DMS153 (cell line): ENCODE results near the gene CCDC82.
"Not testable (repeated sequence)": the region's sequence is repeated elsewhere in the genome, so short reads cannot be mapped to it uniquely, and the experiment has no call there.

Experiments used
- DNase-seq: peaks from one replicate; lab custom pipeline; 2025; lab: John Stamatoyannopoulos, UW

CCDC82 gene

GRCh38 chr11:96389720-96390487 is at the start of gene CCDC82, which contains the start of gene JRKL:
Gene CCDC82 (minus strand): TSS chr11:96389912. CDS start chr11:96384747, 5,165 bp downstream.
Gene JRKL (plus strand): TSS chr11:96390013. CDS start chr11:96390650, 637 bp downstream.
- peak; percentile 87 for DNase-seq

DNA sequence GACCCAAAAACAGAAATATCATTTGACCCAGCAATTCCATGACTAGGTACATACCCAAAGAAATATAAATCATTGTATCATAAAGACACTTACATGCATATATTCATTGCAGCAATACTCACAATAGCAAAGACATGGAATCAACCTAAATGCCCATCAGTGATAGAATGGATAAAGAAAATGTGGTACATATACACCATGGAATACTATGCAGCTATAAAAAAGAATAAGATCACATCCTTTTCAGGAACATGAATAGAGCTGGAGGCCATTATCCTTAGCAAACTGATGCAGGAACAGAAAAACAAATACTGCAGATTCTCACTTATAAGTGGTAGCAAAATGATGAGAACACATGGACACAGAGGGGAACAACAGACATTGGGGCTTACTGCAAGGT is 42.9 kb upstream of the CCDC82 start:
- DNase-seq, result not testable (repeated sequence)

DNA sequence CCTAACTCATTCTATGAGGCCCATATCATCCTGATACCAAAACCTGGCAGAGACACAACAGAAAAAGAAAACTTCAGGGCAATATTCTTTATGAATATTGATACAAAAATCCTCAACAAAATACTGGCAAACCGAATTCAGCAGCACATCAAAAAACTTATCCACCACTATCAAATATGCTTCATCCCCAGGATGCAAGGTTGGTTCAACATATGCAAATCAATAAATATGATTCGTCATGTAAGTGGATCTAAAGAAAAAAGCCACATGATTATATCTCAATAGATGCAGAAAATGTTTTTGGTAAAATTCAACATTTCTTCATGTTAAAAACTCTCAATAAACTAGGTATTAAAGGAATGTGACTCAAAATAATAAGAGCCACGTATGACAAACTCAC is 41.0 kb upstream of the CCDC82 start:
- DNase-seq, result no peak

- DNase-seq, result no peak
Observed at GRCh38 chr11:96424693-96425092, 35.0 kb upstream of the CCDC82 start.

DNA sequence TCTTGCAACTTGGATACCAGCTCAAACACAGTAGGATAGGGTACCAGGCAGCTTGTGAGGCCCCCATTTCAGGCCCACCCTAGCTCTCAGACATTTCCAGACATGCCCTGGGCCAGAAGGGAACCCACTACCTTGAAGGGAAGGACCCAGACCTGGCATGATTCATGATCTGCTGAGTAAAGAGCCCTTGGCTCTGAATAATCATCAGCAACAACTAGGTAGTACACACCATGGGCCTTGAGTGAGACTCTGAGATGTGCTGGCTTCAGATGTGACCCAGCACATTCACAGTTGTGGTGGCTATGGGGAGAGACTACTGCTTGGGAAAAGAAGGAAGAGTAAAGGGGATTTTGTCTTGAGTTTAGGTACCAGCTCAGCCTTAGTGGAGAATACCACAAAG is 23.7 kb upstream of the CCDC82 start:
- DNase-seq, result no peak

GRCh38 chr11:96412761-96413381 is 23.2 kb upstream of the CCDC82 start:
- DNase-seq, result no peak

DNA sequence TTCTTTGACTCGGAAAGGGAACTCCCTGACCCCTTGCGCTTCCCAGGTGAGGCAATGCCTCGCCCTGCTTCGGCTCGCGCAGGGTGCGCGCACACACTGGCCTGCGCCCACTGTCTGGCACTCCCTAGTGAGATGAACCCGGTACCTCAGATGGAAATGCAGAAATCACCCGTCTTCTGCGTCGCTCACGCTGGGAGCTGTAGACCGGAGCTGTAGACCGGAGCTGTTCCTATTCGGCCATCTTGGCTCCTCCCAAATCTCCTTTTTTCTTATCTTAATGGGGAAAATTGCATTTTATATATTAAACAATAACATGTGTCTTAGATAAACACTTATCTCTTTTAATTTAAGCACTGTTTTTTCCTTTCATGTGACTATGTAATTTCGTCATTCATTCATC is 21.7 kb upstream of the CCDC82 start:
- not testable (repeated sequence) for DNase-seq

DNA sequence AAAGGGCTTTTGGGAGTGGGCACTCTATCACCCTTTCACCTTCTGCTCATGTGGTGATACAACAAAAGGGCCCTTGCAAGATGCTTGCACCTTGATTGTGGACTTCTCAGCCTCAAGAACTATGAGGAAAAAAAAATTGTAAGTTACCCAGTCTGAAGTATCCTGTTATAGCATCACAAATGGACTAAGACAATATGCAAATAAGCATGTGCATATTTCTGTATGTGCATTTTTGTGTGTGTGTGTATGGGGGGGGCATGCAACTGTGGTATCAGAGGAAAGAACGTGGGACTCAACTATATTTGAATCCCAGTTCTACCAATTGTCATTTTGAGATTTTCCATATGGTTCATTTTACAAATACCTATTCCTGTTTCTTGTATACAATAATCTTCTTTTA is 11.0 kb upstream of the CCDC82 start:
- DNase-seq, result no peak

DNA sequence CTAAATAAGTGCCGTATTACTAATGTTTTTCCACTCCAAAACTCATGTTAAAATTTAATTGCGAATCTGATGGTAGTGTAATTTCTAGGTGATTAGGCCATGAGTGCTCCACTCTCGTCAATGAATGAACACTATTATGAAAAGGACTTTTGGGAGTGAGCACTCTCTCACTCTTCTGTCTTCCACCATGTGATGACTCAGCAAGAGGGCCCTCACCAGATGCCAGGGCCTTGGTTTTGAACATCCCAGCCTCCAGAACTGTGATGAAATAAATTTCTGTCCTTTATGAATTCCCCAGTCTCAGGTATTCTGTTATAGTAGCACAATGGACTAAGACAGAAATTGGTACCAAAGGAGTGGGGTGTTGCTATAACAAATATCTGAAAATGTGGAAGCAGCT is 8.2 kb upstream of the CCDC82 start:
- no peak for DNase-seq

GRCh38 chr11:96396637-96397036 is 6.9 kb upstream of the CCDC82 start:
- DNase-seq, result no peak

DNA sequence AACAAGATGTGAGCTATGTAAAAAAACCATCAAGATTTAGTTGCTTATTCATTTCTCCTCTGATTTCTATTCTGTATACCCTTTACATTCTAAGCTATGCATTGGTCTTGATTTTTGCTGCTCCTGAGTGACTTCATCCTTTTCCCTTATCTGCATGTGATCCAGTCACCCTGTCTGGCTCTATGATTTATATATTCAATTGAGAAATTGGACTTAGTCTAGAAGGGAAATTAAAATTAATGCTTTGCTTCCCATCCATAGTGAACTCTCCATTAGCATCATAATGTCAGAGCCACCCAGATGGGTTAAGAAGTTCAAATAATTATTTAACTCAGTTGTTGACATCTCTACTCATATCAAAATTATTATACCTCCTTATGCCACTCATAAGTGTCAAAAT is 5.1 kb upstream of the CCDC82 start:
- DNase-seq, result no peak

- peak; percentile 1 for DNase-seq
Observed at GRCh38 chr11:96393753-96394348, 4.1 kb upstream of the CCDC82 start.

GRCh38 chr11:96391698-96392307 is 2.1 kb upstream of the CCDC82 start:
- no peak for DNase-seq

DNA sequence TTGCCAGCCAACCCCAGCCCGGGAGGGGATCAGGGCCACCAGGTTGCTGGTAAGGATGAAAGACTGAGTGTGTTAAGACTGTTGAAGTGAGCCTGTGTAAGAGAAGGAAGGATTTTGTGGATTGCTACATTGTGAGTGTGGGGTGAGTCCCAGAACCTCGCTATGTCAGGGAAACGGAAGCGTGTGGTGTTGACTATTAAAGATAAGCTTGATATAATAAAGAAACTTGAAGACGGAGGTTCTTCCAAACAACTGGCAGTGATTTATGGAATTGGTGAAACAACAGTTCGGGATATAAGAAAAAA is 728 bp upstream of the CCDC82 start:
- DNase-seq, result no peak

DNA sequence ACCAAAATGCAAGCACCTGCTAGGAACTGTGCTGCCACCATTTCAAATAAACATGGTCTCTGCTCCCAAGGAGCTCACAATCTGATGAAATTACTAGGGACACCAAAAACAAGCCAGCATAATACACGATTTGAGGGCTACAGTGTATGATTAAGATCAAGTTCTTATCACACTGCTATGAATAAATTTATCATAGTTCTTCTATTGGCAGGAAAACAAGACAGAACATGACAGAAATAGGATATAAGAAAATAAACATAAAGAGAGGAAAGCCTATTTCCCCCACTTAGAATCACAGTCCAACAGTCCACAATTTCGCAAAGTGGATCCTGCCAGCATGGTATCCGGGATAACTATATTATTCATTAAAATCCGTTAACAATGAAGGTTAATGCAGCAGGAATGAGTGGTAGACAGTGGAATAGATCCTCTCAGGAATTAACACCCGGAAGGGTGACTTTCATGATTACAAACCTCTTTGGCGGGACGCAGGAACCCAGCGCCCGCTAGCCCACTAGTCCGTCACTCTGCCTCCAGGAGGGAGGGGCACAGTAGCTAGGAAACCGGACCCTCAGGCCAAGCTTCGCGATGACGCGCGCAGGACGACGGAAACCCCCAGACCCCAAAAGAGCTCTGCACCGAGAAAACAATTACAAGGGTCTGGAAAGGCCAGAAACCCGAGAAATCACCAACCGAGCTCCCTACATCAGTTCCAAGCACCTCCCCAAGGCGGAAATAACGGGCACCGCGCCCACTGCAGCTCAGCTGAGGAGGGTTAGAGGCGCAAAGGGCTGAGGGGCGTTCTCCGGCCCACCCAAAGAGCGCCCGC is 607 bp downstream of the CCDC82 start:
- DNase-seq, result no peak

DNA sequence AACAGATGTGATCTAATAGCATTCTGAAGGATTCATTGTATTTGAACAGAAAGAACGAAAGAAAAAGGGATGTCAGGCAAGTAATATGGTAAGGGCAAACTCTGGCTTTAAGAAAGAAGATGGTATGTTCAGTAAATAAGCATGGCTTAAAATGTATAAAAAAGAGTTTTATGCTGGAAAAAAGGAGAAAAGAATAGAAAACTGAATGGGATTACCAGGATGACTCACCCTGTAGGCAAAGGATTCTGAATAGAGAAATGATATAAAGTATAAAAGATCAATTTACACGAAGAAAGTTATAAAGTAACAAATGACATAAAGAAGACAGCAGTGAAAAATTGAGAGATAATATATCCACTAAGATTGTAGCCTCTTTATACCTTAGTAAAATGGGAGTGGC is 4.5 kb downstream of the CCDC82 start:
- DNase-seq, result no peak

- peak; percentile 71 for DNase-seq
Observed at GRCh38 chr11:96384156-96384555, 5.6 kb downstream of the CCDC82 start.

GRCh38 chr11:96376796-96377195 is 12.9 kb downstream of the CCDC82 start:
- DNase-seq, result no peak

- no peak for DNase-seq
Observed at GRCh38 chr11:96373826-96374225, 15.9 kb downstream of the CCDC82 start.

GRCh38 chr11:96367342-96367741 is 22.4 kb downstream of the CCDC82 start:
- DNase-seq, result no peak

- no peak for DNase-seq
Observed at GRCh38 chr11:96366024-96366423, 23.7 kb downstream of the CCDC82 start.

GRCh38 chr11:96365493-96365892 is 24.2 kb downstream of the CCDC82 start:
- DNase-seq, result no peak
